HEK293 (cell line): ENCODE results near the gene FBN2.
"Not testable (repeated sequence)": the region's sequence is repeated elsewhere in the genome, so short reads cannot be mapped to it uniquely, and the experiment has no call there.

Source experiments
- CTCF ChIA-PET: fragments of 350-600 bp; formaldehyde crosslinking; extraction: SDS; loops from one replicate; lab custom pipeline; 2021; ENCODE audit warnings: antibody characterized with exemption; lab: Yijun Ruan, JAX
- POLR2A ChIA-PET: fragments of 300-600 bp; formaldehyde crosslinking; extraction: SDS; loops from one replicate; lab custom pipeline; 2020; ENCODE audit warnings: antibody characterized with exemption, inconsistent platforms; lab: Yijun Ruan, JAX
- H3K27ac ChIP-seq: fragments of 200-500 bp; sonication (Bioruptor generic); 2 replicates; pipeline ENCODE4 v1.5.1; 2014; ENCODE audit warnings: low read depth, low read length, control low read depth, inconsistent platforms; ENCODE audit errors: extremely low read depth
- H3K36me3 ChIP-seq, 2 experiments: fragments of 200-500 bp in 1 of 2; sonication (Bioruptor generic) in 1 of 2; 1 replicate in 1 of 2; 2 replicates in 1 of 2; pipeline ENCODE4 v1.5.1; 2014 to 2017; ENCODE audit warnings: inconsistent platforms in 2 of 2, low read length in 2 of 2; ENCODE audit not compliant: control insufficient read depth in 2 of 2, insufficient read depth in 1 of 2
- H3K4me1 ChIP-seq: fragments of 200-500 bp; sonication (Bioruptor generic); 2 replicates; pipeline ENCODE4 v1.5.1; 2014; ENCODE audit warnings: mild to moderate bottlenecking, low read length, inconsistent platforms; ENCODE audit not compliant: control insufficient read depth, insufficient read depth
- H3K4me3 ChIP-seq: 2 replicates; pipeline ENCODE4 v1.5.1; 2011; ENCODE audit warnings: low read depth, mild to moderate bottlenecking, control low read depth, low read length, moderate library complexity
- H3K9me3 ChIP-seq: fragments of 200-500 bp; sonication (Bioruptor generic); 2 replicates; pipeline ENCODE4 v1.5.1; 2014; ENCODE audit warnings: low read depth, low read length, inconsistent platforms; ENCODE audit not compliant: control insufficient read depth, insufficient read depth
- KLF17 ChIP-seq: fragments of 450-650 bp; formaldehyde crosslinking; IDR thresholded peaks from 2 replicates; pipeline ENCODE4 v1.5.1; 2016; ENCODE audit warnings: missing biosample characterization, missing genetic modification characterization
- KLF9 ChIP-seq: fragments of 450-650 bp; formaldehyde crosslinking; IDR thresholded peaks from 2 replicates; pipeline ENCODE4 v1.5.1; 2016; ENCODE audit warnings: missing biosample characterization, missing genetic modification characterization, low read depth
- MYNN ChIP-seq: fragments of 450-650 bp; formaldehyde crosslinking; IDR thresholded peaks from 2 replicates; pipeline ENCODE4 v1.5.1; 2016; ENCODE audit warnings: missing biosample characterization, missing genetic modification characterization, borderline replicate concordance
- SETDB1 ChIP-seq: IDR thresholded peaks from one replicate; pipeline ENCODE4 v1.6.1; 2017; ENCODE audit warnings: mild to moderate bottlenecking, low read length, moderate library complexity, mixed read lengths; ENCODE audit not compliant: insufficient read length
- ZBTB10 ChIP-seq: fragments of 450-650 bp; formaldehyde crosslinking; IDR thresholded peaks from 2 replicates; pipeline ENCODE4 v1.5.1; 2016; ENCODE audit warnings: missing biosample characterization, missing genetic modification characterization
- ZBTB8A ChIP-seq: fragments of 450-650 bp; formaldehyde crosslinking; IDR thresholded peaks from 2 replicates; pipeline ENCODE4 v1.5.1; 2016; ENCODE audit warnings: missing biosample characterization, missing genetic modification characterization
- ZNF146 ChIP-seq: fragments of 450-650 bp; formaldehyde crosslinking; IDR thresholded peaks from 2 replicates; pipeline ENCODE4 v1.5.1; 2016; ENCODE audit warnings: missing biosample characterization, missing genetic modification characterization
- ZNF23 ChIP-seq: fragments of 450-650 bp; formaldehyde crosslinking; IDR thresholded peaks from 2 replicates; pipeline ENCODE4 v1.5.1; 2016; ENCODE audit warnings: missing biosample characterization, missing genetic modification characterization, borderline replicate concordance
- ZNF24 ChIP-seq: fragments of 450-650 bp; formaldehyde crosslinking; IDR thresholded peaks from 2 replicates; pipeline ENCODE4 v1.5.1; 2016; ENCODE audit warnings: missing biosample characterization, missing genetic modification characterization
- ZNF302 ChIP-seq: fragments of 450-650 bp; formaldehyde crosslinking; IDR thresholded peaks from 2 replicates; pipeline ENCODE4 v1.5.1; 2016; ENCODE audit warnings: missing biosample characterization, missing genetic modification characterization, low read depth
- ZNF596 ChIP-seq: fragments of 450-650 bp; IDR thresholded peaks from 2 replicates; pipeline ENCODE4 v1.5.0; 2018; ENCODE audit warnings: missing biosample characterization, mild to moderate bottlenecking, missing genetic modification characterization, moderate library complexity
- ZNF837 ChIP-seq: fragments of 450-650 bp; formaldehyde crosslinking; IDR thresholded peaks from 2 replicates; pipeline ENCODE4 v1.5.1; 2016; ENCODE audit warnings: missing biosample characterization, missing genetic modification characterization
- ZSCAN30 ChIP-seq: fragments of 450-650 bp; IDR thresholded peaks from 2 replicates; pipeline ENCODE4 v1.5.1; 2018; ENCODE audit warnings: missing biosample characterization, mild to moderate bottlenecking, missing genetic modification characterization, moderate library complexity
- TF ChIP-seq, protein P1 (sequence below): fragments of 450-650 bp; formaldehyde crosslinking; IDR thresholded peaks from 2 replicates; pipeline ENCODE4 v1.5.1; 2016; ENCODE audit warnings: missing biosample characterization, missing genetic modification characterization
- TF ChIP-seq, protein P2 (sequence below): fragments of 450-650 bp; formaldehyde crosslinking; IDR thresholded peaks from 2 replicates; pipeline ENCODE4; 2016; ENCODE audit warnings: missing biosample characterization, missing genetic modification characterization
- TF ChIP-seq, protein P3 (sequence below): fragments of 450-650 bp; formaldehyde crosslinking; IDR thresholded peaks from 2 replicates; pipeline ENCODE4 v1.5.1; 2016; ENCODE audit warnings: missing biosample characterization, missing genetic modification characterization
- TF ChIP-seq, protein P4 (sequence below): fragments of 450-650 bp; formaldehyde crosslinking; IDR thresholded peaks from 2 replicates; pipeline ENCODE4 v1.5.1; 2016; ENCODE audit warnings: missing biosample characterization, missing genetic modification characterization
- TF ChIP-seq, protein P5 (sequence below): fragments of 450-650 bp; formaldehyde crosslinking; IDR thresholded peaks from 2 replicates; pipeline ENCODE4 v1.5.1; 2016; ENCODE audit warnings: missing biosample characterization, missing genetic modification characterization

The FBN2 gene

GRCh38 chr5:128455841-128456361, 82.1 kb downstream of the FBN2 start (continued):
- TF ChIP-seq, protein P1, sequence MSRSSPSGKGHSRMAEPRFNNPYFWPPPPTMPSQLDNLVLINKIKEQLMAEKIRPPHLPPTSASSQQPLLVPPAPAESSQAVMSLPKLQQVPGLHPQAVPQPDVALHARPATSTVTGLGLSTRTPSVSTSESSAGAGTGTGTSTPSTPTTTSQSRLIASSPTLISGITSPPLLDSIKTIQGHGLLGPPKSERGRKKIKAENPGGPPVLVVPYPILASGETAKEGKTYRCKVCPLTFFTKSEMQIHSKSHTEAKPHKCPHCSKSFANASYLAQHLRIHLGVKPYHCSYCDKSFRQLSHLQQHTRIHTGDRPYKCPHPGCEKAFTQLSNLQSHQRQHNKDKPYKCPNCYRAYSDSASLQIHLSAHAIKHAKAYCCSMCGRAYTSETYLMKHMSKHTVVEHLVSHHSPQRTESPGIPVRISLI (tag by site-specific recombination), result peak; percentile 36; the same call in 1 of the 2 replicates

DNA sequence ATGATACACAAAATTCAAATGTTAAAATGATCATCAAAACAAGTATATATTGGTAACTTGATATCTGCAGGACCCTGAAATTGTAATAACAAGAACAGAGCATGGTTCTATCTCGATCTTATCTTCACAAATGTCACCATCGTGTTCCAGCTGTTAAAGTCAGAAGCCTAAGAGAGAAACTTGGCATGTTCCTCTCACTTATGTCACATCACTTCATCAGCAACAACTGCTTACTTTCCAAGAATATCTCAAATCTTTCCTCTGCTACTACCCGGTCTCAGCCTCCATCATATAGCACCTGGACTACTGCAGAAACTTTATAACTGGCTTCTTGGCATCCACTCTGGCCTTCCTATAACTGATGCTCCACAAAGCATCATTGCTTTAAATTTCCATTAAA, 84.9 kb downstream of the FBN2 start:
- no peaks in the 10 kb centered on the region for H3K36me3 ChIP-seq
- H3K4me1 ChIP-seq, result no peaks in the 10 kb centered on the region
- no peaks in the 10 kb centered on the region for H3K9me3 ChIP-seq
- no peak overlapping the region for H3K27ac ChIP-seq
- ChIA-PET POLR2A (no interaction called here), CTCF (no interaction called here)
- no peak overlapping the region for H3K4me3 ChIP-seq
- TF ChIP-seq ZNF837 (no peak), ZSCAN30 (tag by site-specific recombination) (no peak), KLF17 (tag by site-specific recombination) (no peak), ZNF146 (tag by site-specific recombination) (no peak), ZBTB8A (tag by site-specific recombination) (no peak), ZBTB10 (tag by site-specific recombination) (no peak), SETDB1 (no peak), ZNF23 (tag by site-specific recombination) (no peak), MYNN (tag by site-specific recombination) (no peak), ZNF596 (no peak), KLF9 (tag by site-specific recombination) (no peak), ZNF302 (tag by site-specific recombination) (no peak), ZNF24 (tag by site-specific recombination) (no peak)
- TF ChIP-seq, protein P2, sequence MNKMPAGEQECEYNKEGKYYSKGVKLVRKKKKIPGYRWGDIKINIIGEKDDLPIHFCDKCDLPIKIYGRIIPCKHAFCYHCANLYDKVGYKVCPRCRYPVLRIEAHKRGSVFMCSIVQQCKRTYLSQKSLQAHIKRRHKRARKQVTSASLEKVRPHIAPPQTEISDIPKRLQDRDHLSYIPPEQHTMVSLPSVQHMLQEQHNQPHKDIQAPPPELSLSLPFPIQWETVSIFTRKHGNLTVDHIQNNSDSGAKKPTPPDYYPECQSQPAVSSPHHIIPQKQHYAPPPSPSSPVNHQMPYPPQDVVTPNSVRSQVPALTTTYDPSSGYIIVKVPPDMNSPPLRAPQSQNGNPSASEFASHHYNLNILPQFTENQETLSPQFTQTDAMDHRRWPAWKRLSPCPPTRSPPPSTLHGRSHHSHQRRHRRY (tag by site-specific recombination), result no peak
- TF ChIP-seq, protein P3, sequence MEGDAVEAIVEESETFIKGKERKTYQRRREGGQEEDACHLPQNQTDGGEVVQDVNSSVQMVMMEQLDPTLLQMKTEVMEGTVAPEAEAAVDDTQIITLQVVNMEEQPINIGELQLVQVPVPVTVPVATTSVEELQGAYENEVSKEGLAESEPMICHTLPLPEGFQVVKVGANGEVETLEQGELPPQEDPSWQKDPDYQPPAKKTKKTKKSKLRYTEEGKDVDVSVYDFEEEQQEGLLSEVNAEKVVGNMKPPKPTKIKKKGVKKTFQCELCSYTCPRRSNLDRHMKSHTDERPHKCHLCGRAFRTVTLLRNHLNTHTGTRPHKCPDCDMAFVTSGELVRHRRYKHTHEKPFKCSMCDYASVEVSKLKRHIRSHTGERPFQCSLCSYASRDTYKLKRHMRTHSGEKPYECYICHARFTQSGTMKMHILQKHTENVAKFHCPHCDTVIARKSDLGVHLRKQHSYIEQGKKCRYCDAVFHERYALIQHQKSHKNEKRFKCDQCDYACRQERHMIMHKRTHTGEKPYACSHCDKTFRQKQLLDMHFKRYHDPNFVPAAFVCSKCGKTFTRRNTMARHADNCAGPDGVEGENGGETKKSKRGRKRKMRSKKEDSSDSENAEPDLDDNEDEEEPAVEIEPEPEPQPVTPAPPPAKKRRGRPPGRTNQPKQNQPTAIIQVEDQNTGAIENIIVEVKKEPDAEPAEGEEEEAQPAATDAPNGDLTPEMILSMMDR, result no peak
- TF ChIP-seq, protein P4, sequence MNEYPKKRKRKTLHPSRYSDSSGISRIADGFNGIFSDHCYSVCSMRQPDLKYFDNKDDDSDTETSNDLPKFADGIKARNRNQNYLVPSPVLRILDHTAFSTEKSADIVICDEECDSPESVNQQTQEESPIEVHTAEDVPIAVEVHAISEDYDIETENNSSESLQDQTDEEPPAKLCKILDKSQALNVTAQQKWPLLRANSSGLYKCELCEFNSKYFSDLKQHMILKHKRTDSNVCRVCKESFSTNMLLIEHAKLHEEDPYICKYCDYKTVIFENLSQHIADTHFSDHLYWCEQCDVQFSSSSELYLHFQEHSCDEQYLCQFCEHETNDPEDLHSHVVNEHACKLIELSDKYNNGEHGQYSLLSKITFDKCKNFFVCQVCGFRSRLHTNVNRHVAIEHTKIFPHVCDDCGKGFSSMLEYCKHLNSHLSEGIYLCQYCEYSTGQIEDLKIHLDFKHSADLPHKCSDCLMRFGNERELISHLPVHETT, result no peak
- TF ChIP-seq, protein P5, sequence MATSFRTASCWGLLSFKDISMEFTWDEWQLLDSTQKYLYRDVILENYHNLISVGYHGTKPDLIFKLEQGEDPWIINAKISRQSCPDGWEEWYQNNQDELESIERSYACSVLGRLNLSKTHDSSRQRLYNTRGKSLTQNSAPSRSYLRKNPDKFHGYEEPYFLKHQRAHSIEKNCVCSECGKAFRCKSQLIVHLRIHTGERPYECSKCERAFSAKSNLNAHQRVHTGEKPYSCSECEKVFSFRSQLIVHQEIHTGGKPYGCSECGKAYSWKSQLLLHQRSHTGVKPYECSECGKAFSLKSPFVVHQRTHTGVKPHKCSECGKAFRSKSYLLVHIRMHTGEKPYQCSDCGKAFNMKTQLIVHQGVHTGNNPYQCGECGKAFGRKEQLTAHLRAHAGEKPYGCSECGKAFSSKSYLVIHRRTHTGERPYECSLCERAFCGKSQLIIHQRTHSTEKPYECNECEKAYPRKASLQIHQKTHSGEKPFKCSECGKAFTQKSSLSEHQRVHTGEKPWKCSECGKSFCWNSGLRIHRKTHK (tag by site-specific recombination), result no peak
- TF ChIP-seq, all 188 proteins: peak for 0

DNA sequence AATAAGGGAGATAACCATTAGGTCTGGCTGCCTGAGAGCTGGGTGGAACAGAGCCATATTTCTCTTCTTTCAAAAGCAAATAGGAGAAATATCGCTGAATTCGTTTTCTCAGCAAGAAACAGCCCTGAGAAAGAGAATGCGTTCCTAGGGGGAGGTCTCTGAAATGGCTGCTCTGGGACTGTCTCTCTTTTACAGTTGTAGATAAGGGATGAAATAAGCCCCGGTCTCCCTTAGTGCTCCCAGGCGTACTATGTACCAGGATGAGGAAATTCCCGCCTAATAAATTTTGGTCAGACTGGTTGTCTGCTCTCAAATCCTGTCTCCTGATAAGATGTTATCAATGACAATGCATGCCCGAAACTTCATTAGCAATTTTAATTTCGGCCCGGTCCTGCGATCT, 90.8 kb downstream of the FBN2 start:
- H3K9me3 ChIP-seq, H3K4me1 ChIP-seq, H3K4me3 ChIP-seq, POLR2A ChIA-PET, H3K27ac ChIP-seq, H3K36me3 ChIP-seq: not testable (repeated sequence)
- CTCF ChIA-PET, result interaction anchor here (0.7 kb wide), 1 partner anchor 105 kb away, joined by 3 read pairs; no protein-coding TSS in a partner anchor
